SK-N-SH treated with all-trans-retinoic acid at 6 μM for 48 hours (cell line): ENCODE data around the gene ATP9A.

Source experiments
- BACH2 ChIP-seq: fragments of 250-450 bp; sonication (Bioruptor Pico); IDR thresholded peaks from 2 replicates; pipeline ENCODE4 v1.9.0; 2021; ENCODE audit warnings: mild to moderate bottlenecking, borderline replicate concordance
- CSDC2 ChIP-seq: fragments of 250-450 bp; sonication (Bioruptor Pico); IDR thresholded peaks from 2 replicates; pipeline ENCODE4 v1.5.0; 2020; ENCODE audit warnings: mild to moderate bottlenecking, moderate library complexity
- RARB ChIP-seq: fragments of 250-450 bp; sonication (Bioruptor Pico); IDR thresholded peaks from 2 replicates; pipeline ENCODE4 v1.8.0; 2021; ENCODE audit warnings: mild to moderate bottlenecking, moderate library complexity
- SNAI2 ChIP-seq: fragments of 250-450 bp; sonication (Bioruptor Pico); IDR thresholded peaks from 2 replicates; pipeline ENCODE4 v1.5.0; 2020; ENCODE audit warnings: mild to moderate bottlenecking, moderate library complexity
- TOX ChIP-seq: fragments of 250-450 bp; sonication (Bioruptor Pico); IDR thresholded peaks from 2 replicates; pipeline ENCODE4 v1.8.0; 2021; ENCODE audit warnings: mild to moderate bottlenecking, moderate library complexity, borderline replicate concordance
- ZC3H10 ChIP-seq: fragments of 250-450 bp; sonication (Bioruptor Pico); IDR thresholded peaks from 2 replicates; pipeline ENCODE4 v1.5.1; 2021; ENCODE audit warnings: mild to moderate bottlenecking, moderate library complexity
- ZNF565 ChIP-seq: fragments of 450-650 bp; formaldehyde crosslinking; conservative IDR thresholded peaks from 2 replicates; pipeline ENCODE4 v1.5.0; 2020; ENCODE audit warnings: low read depth, mild to moderate bottlenecking, moderate library complexity
- TF ChIP-seq, protein P1 (sequence below): fragments of 250-450 bp; sonication (Bioruptor Pico); IDR thresholded peaks from 2 replicates; pipeline ENCODE4 v1.5.0; 2020; ENCODE audit warnings: mild to moderate bottlenecking, moderate library complexity
- TF ChIP-seq, protein P2 (sequence below): fragments of 250-450 bp; sonication (Bioruptor Pico); IDR thresholded peaks from 2 replicates; pipeline ENCODE4 v1.5.1; 2021; ENCODE audit warnings: mild to moderate bottlenecking, moderate library complexity
- TF ChIP-seq, protein P3 (sequence below): fragments of 250-450 bp; sonication (Bioruptor Pico); IDR thresholded peaks from 2 replicates; pipeline ENCODE4 v1.8.0; 2020; ENCODE audit warnings: mild to moderate bottlenecking, moderate library complexity, borderline replicate concordance

DNA sequence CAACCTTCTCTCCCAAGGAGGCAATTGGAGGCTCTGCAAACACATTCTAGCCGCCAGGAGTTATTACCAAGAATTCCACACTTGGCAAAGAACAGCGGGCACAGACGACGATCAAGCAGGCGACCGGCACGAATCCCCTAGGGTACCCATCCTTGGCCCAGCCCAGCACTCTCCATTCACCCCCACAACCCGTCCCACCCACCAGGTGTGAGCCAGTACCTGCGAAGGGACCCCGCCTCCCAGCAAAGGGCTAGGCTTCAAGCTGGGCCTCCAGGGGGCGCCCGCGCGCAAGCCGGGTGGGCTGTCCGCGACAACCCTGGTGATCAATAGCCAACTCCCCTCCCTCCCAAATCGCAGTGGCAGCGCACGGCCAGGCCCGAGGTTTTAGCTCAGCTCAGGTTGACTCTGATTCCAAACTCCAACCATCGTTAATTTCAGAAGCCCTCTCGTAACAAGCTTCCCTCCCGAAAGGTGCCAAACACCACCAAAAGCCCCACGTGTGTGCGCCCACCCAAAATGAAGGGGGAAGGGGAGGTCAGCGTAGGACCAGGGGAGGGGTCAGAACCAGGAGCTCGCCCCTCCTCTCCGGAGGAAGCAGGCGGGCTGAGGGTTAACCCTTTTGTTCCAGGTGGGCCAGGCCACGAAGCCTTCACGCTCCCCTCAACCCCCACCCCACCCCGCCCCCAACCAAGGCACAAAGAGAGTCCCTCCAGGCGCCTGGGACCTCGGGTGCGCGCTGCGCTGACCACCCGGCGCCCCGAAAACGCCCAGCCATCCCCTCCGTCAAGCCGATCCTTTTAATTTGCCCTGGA is 32.1 kb upstream of the ATP9A start:
- TF ChIP-seq BACH2 (CRISPR knock-in tag) = no peak
- TF ChIP-seq CSDC2 (CRISPR knock-in tag) = no peak
- TF ChIP-seq, protein P1, sequence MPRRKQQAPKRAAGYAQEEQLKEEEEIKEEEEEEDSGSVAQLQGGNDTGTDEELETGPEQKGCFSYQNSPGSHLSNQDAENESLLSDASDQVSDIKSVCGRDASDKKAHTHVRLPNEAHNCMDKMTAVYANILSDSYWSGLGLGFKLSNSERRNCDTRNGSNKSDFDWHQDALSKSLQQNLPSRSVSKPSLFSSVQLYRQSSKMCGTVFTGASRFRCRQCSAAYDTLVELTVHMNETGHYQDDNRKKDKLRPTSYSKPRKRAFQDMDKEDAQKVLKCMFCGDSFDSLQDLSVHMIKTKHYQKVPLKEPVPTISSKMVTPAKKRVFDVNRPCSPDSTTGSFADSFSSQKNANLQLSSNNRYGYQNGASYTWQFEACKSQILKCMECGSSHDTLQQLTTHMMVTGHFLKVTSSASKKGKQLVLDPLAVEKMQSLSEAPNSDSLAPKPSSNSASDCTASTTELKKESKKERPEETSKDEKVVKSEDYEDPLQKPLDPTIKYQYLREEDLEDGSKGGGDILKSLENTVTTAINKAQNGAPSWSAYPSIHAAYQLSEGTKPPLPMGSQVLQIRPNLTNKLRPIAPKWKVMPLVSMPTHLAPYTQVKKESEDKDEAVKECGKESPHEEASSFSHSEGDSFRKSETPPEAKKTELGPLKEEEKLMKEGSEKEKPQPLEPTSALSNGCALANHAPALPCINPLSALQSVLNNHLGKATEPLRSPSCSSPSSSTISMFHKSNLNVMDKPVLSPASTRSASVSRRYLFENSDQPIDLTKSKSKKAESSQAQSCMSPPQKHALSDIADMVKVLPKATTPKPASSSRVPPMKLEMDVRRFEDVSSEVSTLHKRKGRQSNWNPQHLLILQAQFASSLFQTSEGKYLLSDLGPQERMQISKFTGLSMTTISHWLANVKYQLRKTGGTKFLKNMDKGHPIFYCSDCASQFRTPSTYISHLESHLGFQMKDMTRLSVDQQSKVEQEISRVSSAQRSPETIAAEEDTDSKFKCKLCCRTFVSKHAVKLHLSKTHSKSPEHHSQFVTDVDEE (CRISPR knock-in tag) = no peak
- TF ChIP-seq ZC3H10 (CRISPR knock-in tag) = no peak
- TF ChIP-seq RARB (CRISPR knock-in tag) = no peak
- TF ChIP-seq, protein P2, sequence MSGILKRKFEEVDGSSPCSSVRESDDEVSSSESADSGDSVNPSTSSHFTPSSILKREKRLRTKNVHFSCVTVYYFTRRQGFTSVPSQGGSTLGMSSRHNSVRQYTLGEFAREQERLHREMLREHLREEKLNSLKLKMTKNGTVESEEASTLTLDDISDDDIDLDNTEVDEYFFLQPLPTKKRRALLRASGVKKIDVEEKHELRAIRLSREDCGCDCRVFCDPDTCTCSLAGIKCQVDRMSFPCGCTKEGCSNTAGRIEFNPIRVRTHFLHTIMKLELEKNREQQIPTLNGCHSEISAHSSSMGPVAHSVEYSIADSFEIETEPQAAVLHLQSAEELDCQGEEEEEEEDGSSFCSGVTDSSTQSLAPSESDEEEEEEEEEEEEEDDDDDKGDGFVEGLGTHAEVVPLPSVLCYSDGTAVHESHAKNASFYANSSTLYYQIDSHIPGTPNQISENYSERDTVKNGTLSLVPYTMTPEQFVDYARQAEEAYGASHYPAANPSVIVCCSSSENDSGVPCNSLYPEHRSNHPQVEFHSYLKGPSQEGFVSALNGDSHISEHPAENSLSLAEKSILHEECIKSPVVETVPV (CRISPR knock-in tag) = no peak
- no peak for TF ChIP-seq TOX
- TF ChIP-seq SNAI2 (CRISPR knock-in tag) = no peak
- TF ChIP-seq ZNF565 (CRISPR knock-in tag) = no peak
- TF ChIP-seq, protein P3, sequence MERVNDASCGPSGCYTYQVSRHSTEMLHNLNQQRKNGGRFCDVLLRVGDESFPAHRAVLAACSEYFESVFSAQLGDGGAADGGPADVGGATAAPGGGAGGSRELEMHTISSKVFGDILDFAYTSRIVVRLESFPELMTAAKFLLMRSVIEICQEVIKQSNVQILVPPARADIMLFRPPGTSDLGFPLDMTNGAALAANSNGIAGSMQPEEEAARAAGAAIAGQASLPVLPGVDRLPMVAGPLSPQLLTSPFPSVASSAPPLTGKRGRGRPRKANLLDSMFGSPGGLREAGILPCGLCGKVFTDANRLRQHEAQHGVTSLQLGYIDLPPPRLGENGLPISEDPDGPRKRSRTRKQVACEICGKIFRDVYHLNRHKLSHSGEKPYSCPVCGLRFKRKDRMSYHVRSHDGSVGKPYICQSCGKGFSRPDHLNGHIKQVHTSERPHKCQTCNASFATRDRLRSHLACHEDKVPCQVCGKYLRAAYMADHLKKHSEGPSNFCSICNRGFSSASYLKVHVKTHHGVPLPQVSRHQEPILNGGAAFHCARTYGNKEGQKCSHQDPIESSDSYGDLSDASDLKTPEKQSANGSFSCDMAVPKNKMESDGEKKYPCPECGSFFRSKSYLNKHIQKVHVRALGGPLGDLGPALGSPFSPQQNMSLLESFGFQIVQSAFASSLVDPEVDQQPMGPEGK (CRISPR knock-in tag) = no peak
